GM21737 (cell line): ENCODE measurements around the gene UQCC2.

Source experiments
- ATAC-seq: cut with Tn5 transposase; IDR thresholded peaks from one replicate; pipeline ENCODE4 v1.9.1; 2021; ENCODE audit warnings: mild to moderate bottlenecking, moderate library complexity; ENCODE audit not compliant: unreplicated experiment

The UQCC2 gene

GRCh38 chr6:33692078-33692759, 19.3 kb downstream of the UQCC2 start:
- no peak for ATAC-seq

- no peak for ATAC-seq
These were observed 19.9 kb downstream of the UQCC2 start for GRCh38 chr6:33691456-33692077.

- ATAC-seq, result no peak
These were observed 20.7 kb downstream of the UQCC2 start for GRCh38 chr6:33690766-33691165.

DNA sequence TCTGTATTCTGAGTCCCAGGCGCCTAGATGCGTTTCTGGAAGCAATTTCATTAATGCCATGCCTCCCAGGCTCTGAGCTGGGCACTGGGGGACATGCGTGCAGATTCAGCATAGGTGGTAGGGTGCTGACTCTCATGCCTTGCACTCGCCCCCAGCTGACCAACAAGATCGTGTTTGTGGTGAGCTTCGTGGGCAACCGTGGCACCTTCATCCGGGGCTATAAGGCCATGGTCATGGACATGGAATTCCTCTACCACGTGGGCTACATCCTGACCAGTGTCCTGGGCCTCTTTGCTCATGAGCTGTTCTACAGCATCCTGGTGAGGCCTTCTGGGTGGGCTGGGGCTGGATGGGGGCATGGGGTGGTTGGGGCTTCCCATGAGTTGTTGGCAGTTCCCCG, 21.6 kb downstream of the UQCC2 start:
- ATAC-seq, result no peak

GRCh38 chr6:33689148-33689494, 22.4 kb downstream of the UQCC2 start:
- ATAC-seq, result no peak

DNA sequence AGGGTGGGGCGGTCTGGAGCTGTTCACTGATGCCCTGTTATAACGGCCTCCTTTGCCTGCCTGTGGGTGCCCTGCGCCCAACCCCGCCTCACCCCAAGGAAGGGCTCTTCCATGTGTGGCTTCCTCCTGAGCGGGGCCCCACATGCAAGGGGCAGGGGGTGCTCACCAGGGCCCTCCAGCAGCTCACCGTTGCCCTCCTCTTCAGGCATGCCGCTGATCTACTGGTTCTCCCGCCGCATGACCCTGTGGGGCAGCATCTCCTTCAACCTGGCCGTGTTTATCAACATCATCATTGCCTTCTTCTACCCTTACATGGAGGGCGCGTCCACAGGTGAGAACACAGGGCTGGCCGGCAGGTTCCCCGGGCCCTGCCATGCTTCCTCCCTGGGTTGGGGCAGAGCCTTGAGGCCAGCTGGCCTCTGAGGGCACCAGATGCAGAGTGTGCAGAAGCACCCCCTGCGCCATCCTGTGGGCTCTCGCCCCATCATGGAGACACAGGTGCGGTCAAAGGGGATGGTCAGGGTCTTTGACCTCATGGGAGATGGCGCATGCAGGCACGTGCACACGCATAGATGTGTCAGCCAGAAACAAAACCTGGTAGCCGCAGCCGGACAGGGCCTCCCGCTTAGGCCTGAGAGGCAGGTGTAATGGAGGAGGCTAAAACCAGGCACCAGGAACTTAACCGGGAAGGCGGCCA, 22.9 kb downstream of the UQCC2 start:
- no peak for ATAC-seq

DNA sequence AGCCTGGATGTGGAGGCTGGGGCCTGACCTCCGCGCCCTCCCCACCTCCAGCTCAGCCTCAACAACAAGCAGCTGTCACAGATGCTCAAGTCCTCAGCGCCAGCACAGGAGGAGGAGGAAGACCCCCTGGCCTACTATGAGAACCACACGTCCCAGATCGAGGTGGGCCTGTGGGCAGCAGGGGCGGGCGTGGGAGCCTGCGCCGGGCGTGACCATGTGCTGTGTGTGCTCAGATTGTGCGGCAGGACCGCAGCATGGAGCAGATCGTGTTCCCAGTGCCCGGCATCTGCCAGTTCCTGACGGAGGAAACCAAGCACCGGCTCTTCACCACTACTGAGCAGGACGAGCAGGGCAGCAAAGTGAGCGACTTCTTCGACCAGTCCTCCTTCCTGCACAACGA, 23.5 kb downstream of the UQCC2 start:
- no peak for ATAC-seq

GRCh38 chr6:33686981-33687975, 24.2 kb downstream of the UQCC2 start:
- no peak for ATAC-seq

DNA sequence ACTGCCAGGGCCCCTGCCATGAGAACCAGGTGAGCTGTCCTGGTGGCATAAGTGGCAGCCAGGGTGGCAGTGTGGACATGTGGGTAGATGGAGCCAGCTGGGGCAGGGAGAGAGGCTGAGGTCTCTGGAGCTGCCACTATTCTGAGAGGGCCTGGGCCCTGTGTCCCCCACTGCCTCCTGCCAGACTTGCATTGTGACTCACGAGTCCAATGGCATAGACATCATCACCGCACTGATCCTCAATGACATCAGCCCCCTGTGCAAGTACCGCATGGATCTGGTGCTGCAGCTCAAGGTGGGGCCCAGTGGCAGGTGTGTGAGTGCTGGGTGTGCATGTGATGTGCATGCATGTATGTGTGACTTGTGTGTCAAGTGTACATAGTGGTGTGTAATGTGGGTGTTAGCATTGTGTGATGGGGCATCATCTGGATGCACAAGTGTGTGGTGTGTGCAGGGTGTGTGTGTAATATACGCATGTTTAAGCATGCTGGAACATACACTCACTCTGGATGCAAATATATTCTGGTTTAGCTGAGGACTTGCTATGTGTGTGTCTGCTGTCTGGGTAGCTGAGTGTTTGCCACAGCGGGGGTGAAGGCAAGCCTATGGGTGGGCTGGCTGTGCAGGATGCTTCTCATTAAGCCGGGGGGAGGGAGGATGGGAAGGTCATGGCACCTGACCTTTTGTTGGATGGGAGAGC, 25.1 kb downstream of the UQCC2 start:
- ATAC-seq, result no peak

DNA sequence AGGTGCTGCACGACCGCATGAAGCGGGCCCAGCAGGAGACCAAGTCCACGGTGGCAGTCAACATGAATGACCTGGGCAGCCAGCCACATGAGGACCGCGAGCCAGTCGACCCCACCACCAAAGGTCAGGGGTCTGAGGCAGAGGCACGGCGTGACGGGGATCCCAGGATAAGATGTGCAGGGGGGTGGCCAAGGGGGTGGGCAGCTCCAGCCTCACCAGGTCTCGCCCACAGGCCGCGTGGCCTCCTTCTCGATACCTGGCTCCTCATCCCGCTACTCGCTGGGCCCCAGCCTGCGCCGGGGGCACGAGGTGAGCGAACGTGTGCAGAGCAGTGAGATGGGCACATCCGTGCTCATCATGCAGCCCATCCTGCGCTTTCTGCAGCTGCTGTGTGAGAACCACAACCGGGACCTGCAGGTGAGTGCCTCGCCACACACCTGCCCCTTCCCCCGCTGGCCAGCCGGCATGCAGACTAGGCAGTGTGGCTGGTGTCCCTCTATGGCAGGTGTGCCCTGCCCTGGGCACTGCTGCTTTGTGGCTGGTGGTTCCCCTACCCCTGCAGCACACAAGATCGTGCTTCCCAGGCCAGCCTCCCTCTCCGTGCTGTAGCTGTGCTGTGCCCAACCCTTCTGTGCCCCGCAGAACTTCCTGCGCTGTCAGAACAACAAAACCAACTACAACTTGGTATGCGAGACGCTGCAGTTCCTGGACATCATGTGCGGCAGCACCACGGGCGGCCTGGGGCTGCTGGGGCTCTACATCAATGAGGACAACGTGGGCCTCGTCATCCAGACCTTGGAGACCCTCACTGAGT, 25.9 kb downstream of the UQCC2 start:
- no peak for ATAC-seq

- ATAC-seq, result no peak
These were observed 26.5 kb downstream of the UQCC2 start for GRCh38 chr6:33684983-33685382.

DNA sequence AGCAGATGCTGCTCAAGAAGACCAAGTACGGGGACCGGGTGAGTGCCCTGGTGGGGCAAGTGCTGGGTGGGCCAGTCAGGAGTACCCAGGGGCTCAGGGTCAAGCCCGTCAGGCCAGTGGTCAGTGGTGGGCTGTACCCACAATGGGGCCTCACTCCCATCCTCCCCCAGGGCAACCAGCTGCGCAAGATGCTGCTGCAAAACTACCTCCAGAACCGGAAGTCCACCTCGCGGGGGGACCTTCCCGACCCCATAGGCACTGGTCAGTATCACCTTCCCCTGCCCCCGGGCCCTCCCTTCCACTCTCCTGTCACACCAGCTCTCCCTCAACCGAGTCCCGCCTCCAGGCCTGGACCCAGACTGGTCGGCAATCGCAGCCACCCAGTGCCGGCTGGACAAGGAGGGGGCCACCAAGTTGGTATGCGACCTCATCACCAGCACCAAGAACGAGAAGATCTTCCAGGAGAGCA, 27.0 kb downstream of the UQCC2 start:
- ATAC-seq, result no peak

- no peak for ATAC-seq
These were observed 27.7 kb downstream of the UQCC2 start for GRCh38 chr6:33683576-33684427.

GRCh38 chr6:33683051-33683571, 28.4 kb downstream of the UQCC2 start:
- ATAC-seq, result no peak

- ATAC-seq, result no peak
These were observed 29.2 kb downstream of the UQCC2 start for GRCh38 chr6:33682341-33682740.

DNA sequence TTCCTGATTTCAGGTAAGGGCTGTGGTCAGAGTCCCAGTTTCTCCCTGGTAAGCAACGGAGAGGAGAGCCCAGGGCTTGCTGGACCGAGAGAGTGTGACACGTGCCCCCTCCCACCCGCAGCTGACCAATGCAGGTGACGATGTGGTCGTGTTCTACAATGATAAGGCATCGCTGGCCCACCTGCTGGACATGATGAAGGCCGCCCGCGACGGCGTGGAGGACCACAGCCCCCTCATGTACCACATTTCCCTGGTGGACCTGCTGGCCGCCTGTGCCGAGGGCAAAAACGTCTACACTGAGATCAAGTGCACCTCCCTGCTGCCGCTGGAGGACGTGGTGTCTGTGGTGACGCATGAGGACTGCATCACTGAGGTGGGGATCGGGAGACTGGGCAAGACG, 31.7 kb downstream of the UQCC2 start:
- ATAC-seq, result no peak

DNA sequence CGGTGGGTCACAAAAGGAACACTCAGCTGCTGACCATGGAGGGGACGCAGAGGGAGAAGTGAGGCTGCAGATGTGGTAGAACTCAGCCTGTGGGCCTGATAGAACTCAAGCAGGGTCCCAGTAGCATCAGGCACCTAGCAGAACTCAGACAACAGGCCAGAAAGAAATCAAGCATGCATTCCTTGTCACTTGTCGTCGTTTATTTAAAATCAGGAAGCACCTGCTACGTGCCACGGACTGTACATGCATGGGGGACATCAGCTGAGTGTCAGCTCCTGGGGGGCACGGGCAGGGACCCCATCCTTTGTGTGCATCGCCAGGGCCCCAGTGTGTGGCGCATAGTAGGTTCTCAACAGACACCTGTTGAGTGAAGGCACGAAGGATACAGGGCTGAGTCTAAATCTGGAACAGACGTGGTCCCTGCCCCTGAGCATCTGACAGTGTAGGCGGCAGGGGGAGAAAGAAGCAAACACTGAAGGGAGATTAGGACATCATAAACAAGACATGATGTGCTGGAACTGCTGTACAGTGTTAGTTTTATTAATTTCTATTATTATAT, 32.5 kb downstream of the UQCC2 start:
- ATAC-seq, result no peak
